GM18517 (cell line): ENCODE measurements around the gene PNISR.

ENCODE experiments used
- ATAC-seq: cut with Tn5 transposase; IDR thresholded peaks from one replicate; pipeline ENCODE4 v1.9.1; 2021; ENCODE audit warnings: mild to moderate bottlenecking, moderate library complexity; ENCODE audit not compliant: unreplicated experiment

Gene PNISR

DNA sequence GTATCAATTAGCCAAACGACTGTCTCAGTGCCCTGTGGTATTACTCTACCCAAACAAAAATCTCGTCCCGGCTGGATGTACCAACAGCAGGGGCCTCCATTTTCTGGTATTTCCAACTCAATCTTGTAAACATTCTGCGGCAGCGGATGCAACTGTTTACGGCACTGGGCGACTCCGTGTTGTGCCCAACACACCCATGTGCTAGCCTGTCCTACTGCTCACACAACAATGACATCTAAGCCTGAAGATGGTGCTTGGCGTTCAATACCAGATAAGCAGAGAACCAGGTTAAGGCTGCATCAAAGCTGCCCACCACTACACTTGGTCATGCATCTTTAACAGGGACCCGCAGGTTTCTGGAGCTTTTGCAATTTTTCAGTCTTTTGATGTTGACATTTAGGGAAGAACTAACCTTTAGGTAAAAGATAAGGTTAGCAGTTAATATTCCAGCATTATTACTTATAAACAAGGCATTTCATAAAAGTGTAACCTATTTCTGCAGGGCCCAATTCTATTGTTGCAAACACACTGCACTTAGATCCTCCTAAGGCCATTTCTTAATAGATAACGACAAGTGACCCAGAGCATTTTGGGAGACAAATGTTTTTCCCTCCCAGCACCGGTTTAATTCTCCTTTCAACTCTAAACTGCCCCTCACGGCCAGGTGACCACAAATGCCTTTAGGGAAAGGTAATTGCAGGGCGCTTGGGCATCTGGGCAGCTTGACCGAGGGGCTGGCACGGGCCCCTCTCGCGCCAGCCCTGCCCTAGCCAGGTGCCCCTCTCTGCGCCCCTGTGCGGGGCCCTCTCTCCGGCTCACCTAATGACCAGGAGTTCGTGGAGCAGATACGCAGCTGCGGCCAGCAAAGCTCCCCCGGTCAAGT lies 76.6 kb downstream of the PNISR start:
- ATAC-seq, result no peak
